ENCODE results near the gene C8A.

- TF ChIP-seq, protein P1, sequence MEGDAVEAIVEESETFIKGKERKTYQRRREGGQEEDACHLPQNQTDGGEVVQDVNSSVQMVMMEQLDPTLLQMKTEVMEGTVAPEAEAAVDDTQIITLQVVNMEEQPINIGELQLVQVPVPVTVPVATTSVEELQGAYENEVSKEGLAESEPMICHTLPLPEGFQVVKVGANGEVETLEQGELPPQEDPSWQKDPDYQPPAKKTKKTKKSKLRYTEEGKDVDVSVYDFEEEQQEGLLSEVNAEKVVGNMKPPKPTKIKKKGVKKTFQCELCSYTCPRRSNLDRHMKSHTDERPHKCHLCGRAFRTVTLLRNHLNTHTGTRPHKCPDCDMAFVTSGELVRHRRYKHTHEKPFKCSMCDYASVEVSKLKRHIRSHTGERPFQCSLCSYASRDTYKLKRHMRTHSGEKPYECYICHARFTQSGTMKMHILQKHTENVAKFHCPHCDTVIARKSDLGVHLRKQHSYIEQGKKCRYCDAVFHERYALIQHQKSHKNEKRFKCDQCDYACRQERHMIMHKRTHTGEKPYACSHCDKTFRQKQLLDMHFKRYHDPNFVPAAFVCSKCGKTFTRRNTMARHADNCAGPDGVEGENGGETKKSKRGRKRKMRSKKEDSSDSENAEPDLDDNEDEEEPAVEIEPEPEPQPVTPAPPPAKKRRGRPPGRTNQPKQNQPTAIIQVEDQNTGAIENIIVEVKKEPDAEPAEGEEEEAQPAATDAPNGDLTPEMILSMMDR (conservative IDR thresholded peaks at IDR 0.05) = no peak
- no peak for TF ChIP-seq EZH2 (IDR thresholded peaks at IDR 0.05; ENCODE audit: low read depth)
Measured at GRCh38 chr1:56873213-56873612, 18.6 kb downstream of the C8A start.
